HTR-8/SVneo (cell line): ENCODE results near the gene CLASP2.

Experiments
- DNase-seq: peaks from one replicate; pipeline ENCODE4 v3.0.0; 2011; ENCODE audit warnings: low spot score, mixed read lengths; ENCODE audit not compliant: insufficient read length
- FAIRE-seq: peaks from 2 replicates; lab custom pipeline; 2011; peaks lifted over from hg19 to GRCh38; lab: Jason Lieb, UNC

CLASP2 gene

DNA sequence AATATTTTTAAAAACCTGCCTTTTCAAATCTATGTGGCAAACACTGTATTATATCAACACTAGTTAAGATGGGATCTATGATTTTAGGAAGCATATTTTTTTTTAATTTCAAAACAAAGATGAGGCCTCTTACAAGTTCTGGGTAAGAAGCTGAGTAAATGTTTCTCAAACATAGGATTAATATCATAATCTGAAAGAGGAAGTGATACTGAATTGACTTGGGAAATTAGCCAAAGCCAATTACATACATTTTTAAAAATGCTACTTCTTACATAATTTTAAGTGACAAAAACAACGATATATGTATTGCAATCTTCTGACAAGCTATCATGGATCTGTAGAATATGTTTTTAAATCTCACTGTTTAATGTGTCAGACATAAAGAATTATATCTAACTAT lies 142.7 kb downstream of the CLASP2 start:
- FAIRE-seq = no peak
- DNase-seq = no peak

DNA sequence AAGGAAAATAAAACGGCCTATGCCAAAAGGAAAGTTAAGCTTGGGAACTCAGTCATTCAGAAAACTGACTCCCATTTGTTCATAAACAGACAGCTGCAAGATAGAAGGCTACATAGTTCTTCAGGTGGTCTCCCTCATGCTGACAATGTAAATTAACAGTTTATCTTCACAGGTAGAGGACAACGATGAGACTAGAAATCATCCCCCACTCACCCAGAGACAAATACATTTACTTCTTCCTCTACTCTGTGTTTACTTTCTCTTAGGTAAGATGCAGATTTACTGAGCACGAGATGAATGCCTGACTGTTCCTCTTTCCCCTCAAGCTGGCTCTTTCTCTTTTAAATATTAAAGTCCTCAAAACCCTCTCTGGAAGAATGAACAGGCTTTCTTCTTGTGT lies 160.2 kb downstream of the CLASP2 start:
- DNase-seq (no peak), FAIRE-seq (no peak)

DNA sequence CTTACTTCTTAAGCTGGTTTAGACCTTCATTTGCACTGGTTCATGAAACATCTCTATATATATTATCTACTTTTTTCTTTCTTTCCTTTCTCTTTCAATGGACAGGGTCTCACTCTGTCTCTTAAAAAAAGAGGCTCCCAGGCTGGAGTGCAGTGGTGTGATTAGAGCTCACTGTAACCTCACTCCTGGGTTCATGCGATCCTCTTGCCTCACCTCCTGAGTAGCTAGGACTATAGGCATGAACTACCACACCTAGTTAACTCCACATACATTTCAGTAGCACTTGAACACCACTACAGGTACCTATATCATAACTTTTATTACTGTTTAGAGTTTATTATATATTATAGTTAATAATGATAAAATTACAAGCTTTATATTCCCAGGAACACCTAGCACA lies 160.8 kb downstream of the CLASP2 start:
- no peak for FAIRE-seq
- no peak for DNase-seq

DNA sequence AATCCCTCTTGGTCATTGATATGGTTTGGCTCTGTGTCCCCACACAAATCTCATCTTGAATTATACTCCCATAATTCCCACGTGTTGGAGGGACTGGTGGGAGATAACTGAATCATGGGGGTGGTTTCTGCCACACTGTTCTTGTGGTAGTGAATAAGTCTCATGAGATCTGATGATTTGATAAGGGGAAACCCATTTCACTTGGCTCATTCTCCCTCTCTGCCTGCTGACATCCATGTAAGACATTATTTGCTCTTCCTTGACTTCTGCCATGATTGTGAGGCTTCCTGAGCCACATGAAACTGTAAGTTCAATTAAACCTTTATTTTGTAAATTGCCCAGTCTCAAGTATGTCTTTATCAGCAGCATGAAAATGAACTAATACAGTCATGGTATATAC lies 171.0 kb downstream of the CLASP2 start:
- FAIRE-seq = no peak
- DNase-seq = no peak

DNA sequence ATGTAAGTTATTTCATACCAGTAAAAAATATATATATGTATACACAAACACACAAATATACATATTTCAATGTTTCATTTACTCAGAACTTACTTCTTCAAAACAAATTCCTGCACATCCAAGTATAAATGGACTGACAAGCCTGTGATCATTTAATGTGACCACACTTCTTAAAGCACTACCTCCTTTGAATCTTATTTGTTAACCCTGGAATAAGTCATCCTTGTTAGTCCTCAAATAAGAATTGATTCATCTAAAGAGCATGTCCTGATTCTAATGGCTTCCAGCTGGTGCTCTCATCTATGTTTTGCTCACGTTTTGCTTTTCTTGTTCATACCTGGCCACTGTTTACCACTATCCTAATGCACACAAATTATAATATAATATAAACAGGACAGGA lies 173.9 kb downstream of the CLASP2 start:
- FAIRE-seq (no peak), DNase-seq (no peak)

DNA sequence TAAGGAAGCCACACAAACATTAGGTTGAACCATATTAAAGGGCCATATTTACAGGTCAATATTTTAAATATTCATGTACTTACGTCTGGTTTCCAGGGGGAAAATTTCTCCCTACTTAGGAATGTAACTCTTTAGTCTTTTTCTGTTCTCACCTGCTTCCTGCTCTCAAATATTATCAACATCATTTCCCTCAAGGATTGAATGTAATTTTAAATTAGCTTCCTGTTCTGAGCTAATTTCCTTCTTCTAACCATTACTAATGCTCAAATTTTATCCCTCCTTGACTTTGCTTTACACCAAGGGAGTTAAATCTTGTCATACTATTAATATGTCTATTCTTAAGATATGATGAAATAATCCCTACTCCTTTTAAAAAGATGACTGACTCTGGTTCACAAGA lies 174.5 kb downstream of the CLASP2 start:
- no peak for DNase-seq

DNA sequence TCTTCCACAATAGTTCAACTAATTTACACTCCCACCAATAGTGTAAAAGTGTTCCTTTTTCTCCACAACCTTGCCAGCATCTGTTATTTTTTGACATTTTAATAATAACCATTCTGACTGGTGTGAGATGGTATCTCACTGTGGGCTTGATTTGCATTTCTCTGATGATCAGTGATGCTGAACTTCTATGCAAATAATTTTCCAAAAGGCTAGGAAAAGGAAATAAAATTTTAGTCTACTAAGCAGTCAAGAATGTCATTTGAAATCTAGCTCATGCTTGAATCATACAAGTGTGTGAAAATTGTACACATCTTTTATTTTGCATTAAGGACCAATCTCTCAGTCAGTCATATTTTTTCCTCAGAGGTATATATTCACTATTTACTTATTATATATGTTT lies 176.1 kb downstream of the CLASP2 start:
- FAIRE-seq = no peak

More for the DNA sequence above, 174.5 kb downstream of the CLASP2 start:
- FAIRE-seq = no peak

DNA sequence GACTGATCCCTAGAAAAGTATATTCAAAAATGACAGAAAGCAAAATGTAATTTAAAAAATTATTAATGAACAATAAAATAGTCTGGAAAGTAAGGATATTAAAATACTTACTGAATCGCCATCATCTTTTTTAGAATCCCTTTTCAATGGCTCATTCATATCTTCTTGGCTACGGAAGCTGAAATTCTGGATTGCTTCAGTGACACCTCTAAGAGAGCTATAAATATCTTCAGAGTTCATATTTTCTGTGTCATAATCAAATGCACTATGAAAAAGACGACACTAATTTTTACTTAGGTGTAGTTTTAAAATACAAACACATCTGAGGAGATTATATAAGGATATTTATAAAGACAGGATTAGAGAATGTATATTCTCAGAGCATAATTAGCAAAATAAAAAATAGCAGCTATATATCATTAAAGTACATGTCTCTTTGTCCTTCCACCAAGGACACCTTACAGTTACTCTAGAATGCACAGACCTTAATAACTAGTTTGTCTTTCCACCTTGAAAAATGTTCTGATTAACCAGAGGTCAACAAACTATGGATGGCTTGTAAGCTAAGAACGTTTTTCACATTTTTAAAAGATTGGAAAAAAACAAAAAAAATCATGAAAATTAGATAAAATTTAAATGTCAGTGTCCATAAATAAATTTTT lies 179.2 kb downstream of the CLASP2 start:
- DNase-seq (no peak), FAIRE-seq (no peak)

More for the DNA sequence above, 176.1 kb downstream of the CLASP2 start:
- no peak for DNase-seq

DNA sequence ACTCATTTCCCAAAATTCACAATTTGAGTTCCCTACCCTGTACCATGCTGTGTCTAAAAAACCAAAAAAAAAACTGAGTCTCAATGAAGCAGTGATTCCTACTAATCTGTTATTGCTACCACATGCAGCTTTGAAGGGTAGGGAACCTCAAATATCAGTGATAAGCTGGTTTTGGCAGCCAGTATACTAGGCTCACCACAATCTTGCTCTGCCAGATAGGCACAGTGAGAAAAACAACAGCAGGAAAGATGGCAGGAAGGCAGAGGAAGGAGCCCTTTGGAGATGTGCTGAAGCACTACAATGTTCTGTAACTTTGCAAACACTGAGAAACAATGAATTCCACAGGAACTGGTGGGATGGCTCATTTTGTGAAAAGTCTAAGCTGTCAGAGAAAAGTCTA lies 180.9 kb downstream of the CLASP2 start:
- FAIRE-seq = no peak

DNA sequence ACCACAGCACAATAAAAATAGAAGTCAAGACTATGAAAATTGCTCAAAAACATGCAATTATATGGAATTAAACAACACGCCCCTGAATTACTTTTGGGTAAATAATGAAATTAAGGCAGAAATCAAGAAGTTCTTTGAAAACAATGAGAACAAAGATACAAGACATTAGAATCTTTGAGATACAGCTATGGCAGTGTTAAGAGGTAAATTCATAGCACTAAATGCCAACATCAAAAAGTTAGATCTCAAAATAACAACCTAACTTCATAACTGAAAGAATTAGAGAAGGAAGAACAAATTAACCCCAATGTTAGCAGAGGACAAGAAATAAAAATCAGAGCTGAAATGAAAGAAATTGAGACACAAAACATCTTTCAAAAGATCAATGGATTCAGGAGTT lies 191.3 kb downstream of the CLASP2 start:
- no peak for FAIRE-seq
- no peak for DNase-seq

More for the DNA sequence above, 180.9 kb downstream of the CLASP2 start:
- no peak for DNase-seq

DNA sequence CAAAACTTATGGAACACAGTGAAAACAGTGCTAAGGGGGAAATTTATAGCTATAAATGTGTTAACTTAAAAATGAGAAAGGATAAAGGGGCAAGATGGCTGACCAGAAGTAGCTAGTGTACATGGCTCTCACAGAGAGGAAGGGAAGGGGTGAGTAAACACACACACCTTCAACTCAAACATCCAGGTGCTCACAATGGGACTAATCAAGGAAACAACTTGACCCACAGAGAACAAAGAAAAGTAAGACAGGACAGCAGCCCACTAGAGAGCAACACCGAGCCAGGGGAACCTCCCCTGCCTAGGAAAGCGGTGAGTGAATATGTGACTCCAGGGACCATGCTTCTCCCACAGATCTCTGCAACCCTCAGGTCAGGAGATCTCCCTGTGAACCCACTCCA lies 192.8 kb downstream of the CLASP2 start:
- FAIRE-seq (no peak), DNase-seq (no peak)

DNA sequence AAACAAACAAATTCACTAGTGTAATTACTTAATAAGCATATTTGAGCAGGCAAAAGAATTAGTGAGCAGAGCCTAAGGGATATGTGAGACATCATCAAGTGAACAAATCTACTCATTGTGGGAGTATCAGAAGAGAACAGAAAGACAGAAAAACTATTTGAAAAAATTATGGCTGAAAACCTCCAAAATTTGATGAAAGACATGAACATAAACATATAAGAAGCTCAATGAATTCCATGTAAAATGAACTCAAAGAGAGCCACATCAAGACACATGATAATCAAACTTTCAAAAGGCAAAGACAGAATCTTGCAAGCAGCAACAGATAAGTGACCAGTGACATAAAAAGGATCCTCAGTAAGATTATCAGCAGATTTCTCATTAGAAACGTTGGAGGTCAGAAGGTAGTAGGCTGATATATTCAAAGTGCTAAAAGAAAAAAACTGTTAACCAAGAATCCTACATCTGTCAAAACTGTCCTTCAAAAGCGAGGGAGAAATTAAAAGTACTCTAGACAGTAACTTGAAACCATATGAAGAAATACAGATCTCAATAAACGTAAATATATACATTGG lies 194.9 kb downstream of the CLASP2 start:
- DNase-seq = no peak
- FAIRE-seq = no peak

DNA sequence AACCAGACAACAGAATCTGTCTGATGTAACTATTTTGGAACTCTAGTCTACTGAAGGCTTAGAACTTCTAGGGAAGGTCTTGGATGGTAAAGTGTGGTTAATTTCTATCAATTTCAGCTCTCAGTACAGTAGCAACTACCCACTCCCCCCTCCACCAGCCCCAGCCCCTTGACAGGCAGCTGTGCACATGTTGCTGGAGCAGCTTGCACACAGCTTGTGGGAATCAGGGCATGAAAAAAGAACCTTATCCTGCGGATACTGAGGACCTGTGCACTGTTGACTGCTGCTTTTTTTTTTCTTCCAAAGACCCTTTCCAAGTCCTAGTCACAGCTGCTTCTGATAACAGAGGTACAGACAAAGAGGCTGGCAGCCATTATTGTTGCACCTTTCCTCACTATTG lies 196.3 kb downstream of the CLASP2 start:
- no peak for DNase-seq
- no peak for FAIRE-seq

DNA sequence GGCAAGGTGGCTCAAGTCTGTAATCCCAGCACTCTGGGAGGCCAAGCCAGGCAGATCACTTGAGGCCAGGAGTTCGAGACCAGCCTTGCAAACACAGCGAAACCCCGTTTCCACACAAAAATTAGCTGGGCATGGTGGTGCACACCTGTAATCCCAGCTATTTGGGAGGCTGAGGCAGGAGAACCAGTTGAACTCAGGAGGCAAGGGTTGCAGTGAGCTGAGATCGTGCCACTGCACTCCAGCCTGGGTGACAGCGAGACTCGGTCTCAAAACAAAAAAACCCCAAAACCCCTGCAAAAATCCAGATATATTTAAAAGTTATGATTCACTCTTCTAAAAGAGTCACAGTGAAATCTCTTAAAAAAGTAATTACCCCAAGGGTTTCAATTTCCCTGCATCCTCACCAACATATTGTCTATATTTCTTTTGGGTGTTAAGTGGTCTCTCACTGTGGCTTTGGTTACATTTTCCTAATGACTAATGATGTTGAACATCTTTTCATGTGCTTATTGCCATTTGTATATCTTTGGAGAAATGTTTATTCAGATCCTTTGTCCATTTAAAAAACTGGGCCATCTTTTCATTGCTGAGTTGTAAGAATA lies 204.7 kb downstream of the CLASP2 start:
- FAIRE-seq (no peak), DNase-seq (no peak)

DNA sequence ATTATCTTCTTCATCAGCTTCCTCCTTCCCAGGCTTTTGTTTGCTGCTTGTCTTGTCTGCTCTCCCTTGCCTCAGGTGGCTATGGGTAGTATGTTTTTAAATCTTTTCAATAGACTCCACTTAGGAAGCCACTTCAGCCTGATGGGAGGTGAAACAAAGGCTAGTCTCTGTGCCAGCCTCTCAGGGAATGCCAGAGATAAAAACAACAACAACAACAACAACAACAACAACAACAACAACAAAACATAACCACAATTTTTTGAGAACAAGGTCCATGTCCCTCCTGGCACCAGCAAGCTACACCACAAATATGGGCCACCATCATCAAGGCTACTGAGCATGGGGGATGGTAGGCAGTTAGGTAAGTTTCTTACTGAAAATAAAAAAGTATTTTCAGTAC lies 213.0 kb downstream of the CLASP2 start:
- FAIRE-seq (no peak), DNase-seq (no peak)

DNA sequence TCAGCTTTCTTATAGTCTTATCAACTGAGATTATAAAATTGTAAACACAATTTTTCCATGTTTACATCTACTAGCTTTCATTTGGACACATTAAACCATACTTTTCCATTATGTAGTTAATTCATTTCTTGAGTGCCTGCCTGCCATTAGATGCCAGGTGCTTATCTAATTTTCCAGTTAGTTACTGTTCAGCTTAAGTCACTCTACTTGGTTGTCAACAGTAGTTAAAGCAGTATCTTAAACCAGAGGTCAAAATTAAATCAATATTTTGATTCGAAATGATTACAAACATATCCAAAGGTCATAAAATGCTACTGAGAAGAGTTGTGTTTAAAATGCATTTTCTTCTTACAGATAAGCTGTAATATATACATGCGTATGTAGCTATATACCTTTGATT lies 221.6 kb downstream of the CLASP2 start:
- FAIRE-seq (no peak), DNase-seq (no peak)

DNA sequence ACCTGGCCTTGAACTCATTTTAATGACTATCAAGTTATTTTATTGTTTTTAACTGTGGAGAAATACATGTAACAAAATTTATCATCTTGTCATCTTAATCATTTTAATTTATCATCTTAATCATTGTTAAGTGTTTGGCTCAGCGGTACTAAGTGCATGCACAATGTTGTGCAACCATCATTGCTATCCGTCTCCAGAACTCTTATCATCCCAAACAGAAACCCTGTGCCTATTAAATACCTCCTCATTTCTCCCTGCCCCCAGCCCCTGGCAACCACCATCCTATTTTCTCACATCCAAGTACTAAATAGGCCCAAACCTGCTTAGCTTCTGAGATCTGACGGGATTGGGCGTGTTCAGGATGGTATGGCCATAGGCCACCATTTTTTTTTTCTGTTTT lies 226.3 kb downstream of the CLASP2 start:
- FAIRE-seq = no peak
- DNase-seq = no peak

DNA sequence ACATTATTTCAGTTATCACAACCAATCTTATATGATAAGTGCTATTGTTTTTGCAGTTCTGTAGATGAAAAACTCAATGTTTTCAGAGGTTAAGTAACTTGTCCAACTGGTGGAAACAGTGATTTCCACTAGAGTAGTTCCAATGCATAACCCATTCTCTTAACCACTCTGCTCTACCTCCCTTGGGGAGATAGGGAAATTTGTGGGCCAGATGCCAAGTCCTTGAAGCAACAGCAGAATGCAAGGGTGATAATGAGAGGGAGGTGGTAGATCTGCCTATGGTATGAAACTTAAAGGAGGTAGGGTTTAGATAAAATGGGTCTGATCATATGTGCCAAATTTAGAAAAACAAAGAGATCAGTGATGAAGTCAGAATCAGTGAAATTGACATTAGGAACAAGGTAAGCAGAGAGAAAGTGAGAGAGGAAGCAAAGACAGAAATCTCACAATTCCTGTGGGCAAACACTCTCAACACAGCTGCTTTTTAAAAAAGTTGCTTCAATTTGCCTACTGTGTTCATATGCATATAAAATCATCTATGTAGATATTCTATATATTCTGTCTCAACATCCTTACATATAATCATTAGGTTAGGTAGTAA lies 227.3 kb downstream of the CLASP2 start:
- FAIRE-seq (no peak), DNase-seq (no peak)

DNA sequence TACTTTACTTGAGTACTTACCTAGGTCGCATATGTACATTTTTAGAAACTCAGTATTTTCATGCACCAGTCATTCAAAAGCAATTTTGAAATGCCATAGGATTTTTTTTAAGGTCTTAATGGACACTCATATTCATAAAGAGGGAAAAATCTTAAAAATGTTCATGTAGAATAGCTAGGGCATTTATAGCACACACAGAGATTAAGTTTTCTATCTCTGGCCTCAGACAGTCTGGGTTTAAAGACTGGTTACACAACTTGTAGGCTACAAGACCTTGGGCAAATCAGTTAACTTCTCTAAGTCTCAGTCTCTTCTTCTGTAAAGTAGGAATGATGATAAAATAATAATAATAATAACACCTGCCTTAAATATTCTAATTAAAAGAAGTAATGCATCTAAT lies 229.4 kb downstream of the CLASP2 start:
- no peak for FAIRE-seq
- no peak for DNase-seq

DNA sequence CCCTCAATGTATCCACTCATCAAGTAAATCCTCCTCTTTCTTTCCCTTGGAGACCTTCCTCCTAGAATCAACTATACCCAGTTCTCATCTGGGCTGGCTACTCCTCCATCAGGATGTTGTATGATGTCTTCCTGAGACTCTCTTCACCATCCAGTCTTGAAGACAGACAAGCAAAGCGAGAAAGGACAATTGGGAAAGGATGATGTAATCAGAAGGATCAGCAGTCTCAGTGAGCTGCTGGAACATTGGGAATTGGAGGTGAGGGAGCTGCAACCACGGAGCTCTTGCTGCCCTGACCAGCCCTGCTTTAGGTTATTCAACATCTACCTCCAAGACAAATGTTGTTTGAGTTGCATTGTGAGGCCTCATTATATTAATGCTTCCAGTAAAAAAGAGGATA lies 229.8 kb downstream of the CLASP2 start:
- DNase-seq (no peak), FAIRE-seq (no peak)

DNA sequence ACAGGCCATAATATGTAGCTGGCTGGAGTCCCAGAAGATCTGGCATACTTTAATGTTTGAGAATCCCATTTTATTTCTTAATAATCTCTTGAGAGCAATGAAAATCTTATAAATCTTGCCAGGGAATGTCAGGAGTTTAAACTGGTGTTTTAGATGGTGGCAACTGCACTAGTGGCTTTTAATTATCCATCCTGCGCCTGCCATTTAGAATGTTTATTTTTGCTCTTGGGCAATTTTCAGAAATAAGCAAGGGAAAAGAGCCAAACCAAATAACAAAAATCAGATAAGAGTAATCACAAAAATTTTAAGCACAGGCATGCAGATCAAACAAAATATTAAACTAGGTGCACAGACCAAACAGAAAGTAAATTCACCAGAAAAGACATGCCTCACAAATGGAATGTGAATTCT lies 235.9 kb downstream of the CLASP2 start:
- FAIRE-seq (no peak), DNase-seq (peak; percentile 10)

DNA sequence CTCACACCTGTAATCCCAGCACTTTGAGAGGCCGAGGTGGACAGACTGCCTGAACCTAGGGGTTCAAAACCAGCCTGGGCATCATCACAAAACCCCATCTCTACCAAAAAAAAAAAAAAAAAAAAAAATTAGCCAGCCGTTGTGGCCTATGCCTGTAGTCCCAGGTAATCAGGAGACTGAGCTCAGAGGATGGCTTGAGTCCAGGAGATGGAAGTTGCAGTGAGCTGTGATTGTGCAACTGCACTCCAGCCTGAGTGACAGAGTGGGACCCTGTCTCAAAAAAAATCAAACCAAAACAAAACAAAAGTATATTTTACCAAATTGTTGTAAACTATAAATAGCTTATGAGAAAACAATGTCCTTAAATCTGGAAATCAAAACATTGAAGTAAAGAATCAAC lies 243.2 kb downstream of the CLASP2 start:
- FAIRE-seq = no peak
- DNase-seq = no peak
